ENCODE results near the gene GLG1. TPM values are rescaled to one million over a fixed set of nuclear protein-coding genes. Genes with fewer than 3 reads are reported as not detected.

Gene GLG1
- total RNA-seq, 1 experiment from 2014 or later, result 135 TPM

GRCh38 chr16:74462361-74462760 is 144.6 kb downstream of the GLG1 start:
- no peak overlapping the region for H2BK20ac ChIP-seq (ENCODE audit: low read depth, low read length, poor library complexity, severe bottlenecking)
- no peaks in the 10 kb centered on the region for H3K27me3 Mint-ChIP-seq (ENCODE audit: low read depth)
- H3K18ac ChIP-seq (ENCODE audit: insufficient read length, low read depth, low read length), result no peak overlapping the region

More at GRCh38 chr16:74462361-74462760, 144.6 kb downstream of the GLG1 start:
- H3K79me2 ChIP-seq (ENCODE audit: insufficient read depth, low read length), result no peaks in the 10 kb centered on the region
- H3T11ph ChIP-seq (ENCODE audit: low read length), result no peak overlapping the region
- no peak overlapping the region for H3K4me2 ChIP-seq (ENCODE audit: insufficient read depth, insufficient read length, low read length)
- H3K9me3 ChIP-seq (ENCODE audit: control insufficient read depth, low read depth, low read length), result no peaks in the 10 kb centered on the region
- H3K9ac ChIP-seq (ENCODE audit: extremely low read depth, insufficient read length, low read length), result no peak overlapping the region
- WGBS (ENCODE audit: extremely low coverage, insufficient read length, low lambda C conversion rate), result no CpG with 5 or more reads among the region's 4 CpGs
- H3K56ac ChIP-seq (ENCODE audit: insufficient read length, low read depth, low read length), result no peak overlapping the region
- no peak for TF ChIP-seq CTCF (conservative IDR thresholded peaks at IDR 0.05)
- Mint-ChIP-seq H3K4me3 (no peak overlapping the region), H3K36me3 (ENCODE audit: insufficient read depth in 1 of 3, low read depth in 3 of 3) (peaks cover 46 to 92% (median 79%) of the 10 kb centered on the region in 3 experiments; a peak in 6 of 7 replicates), H3K4me1 (no peaks in the 10 kb centered on the region), H3K9me3 (no peaks in the 10 kb centered on the region), H3K27ac (peak overlapping the region in 1 of 3 experiments; percentile 6; a peak in 1 of 7 replicates)
- H4K8ac ChIP-seq (replicated peaks; ENCODE audit: insufficient read length, low read depth, low read length), result no peak overlapping the region
- H2BK5ac ChIP-seq (ENCODE audit: insufficient read length, low read length), result no peak overlapping the region
- DNase-seq, result no peak
- H3K4ac ChIP-seq (ENCODE audit: low read depth, low read length), result no peak overlapping the region
- peaks cover 3% of the 10 kb centered on the region for H3K79me1 ChIP-seq (ENCODE audit: insufficient read depth, low read depth, low read length, poor library complexity, severe bottlenecking)
- no peak overlapping the region for H3K23ac ChIP-seq (ENCODE audit: insufficient read length, low read depth, low read length)
- no peak overlapping the region for H4K5ac ChIP-seq (ENCODE audit: insufficient read length, low read depth, low read length)
- H2BK15ac ChIP-seq (ENCODE audit: low read depth, low read length), result no peak overlapping the region
- no peaks in the 10 kb centered on the region for H4K20me1 ChIP-seq (ENCODE audit: control insufficient read depth, insufficient read depth, insufficient read length)
- H2AK5ac ChIP-seq (ENCODE audit: insufficient read length, low read length), result no peak overlapping the region
- H4K91ac ChIP-seq (ENCODE audit: insufficient read length, low read depth, low read length), result no peak overlapping the region
- no peak overlapping the region for H3K14ac ChIP-seq (ENCODE audit: insufficient read depth, low read length)
- H2BK120ac ChIP-seq (ENCODE audit: low read depth, low read length, poor library complexity, severe bottlenecking), result no peak overlapping the region
- no peak overlapping the region for H2BK12ac ChIP-seq (ENCODE audit: insufficient read length, low read depth, low read length)
- H3K4me1 ChIP-seq (ENCODE audit: insufficient read depth, low read length), result no peaks in the 10 kb centered on the region
- no peaks in the 10 kb centered on the region for H3K27me3 ChIP-seq (ENCODE audit: insufficient read depth, low read length)
- H2AFZ ChIP-seq (ENCODE audit: low read length), result no peak overlapping the region
- H3K23me2 ChIP-seq (ENCODE audit: insufficient read length, low read depth, low read length, poor library complexity, severe bottlenecking), result no peaks in the 10 kb centered on the region
- no peak overlapping the region for H3K27ac ChIP-seq (ENCODE audit: insufficient read length, low read depth, low read length)

Data from H9 (cell line).